GM18519 (cell line): Measurements from ENCODE around the gene ERAL1.
"Not testable (repeated sequence)": the region's sequence is repeated elsewhere in the genome, so short reads cannot be mapped to it uniquely, and the experiment has no call there.

Experiments used
- ATAC-seq: cut with Tn5 transposase; IDR thresholded peaks from one replicate; pipeline ENCODE4 v1.9.1; 2021; ENCODE audit warnings: mild to moderate bottlenecking, moderate library complexity; ENCODE audit not compliant: unreplicated experiment, low FRiP score

ERAL1 gene

DNA sequence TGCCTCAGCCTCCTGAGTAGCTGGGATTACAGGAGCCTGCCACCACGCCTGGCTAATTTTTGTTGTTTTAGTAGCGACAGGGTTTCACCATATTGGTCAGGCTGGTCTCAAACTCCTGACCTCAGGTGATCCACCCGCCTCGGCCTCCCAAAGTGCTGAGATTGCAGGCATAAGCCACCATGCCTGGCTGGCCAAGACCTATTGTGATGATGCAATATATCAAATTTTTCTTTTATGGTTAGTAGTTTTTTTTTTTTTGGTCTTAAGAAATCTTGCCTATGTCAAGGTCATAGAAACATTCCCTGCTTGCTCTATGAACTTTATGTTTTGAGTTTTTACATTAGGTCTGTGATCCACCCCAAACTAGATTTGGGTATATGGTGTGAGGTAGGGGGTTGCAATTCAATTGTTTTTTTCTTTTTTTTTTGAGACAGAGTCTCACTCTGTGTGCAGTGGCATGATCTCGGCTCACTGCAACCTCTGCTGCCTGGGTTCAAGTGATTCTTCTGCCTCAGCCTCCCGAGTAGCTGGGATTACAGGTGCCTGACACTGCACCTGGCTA lies 22.4 kb downstream of the ERAL1 start:
- ATAC-seq = not testable (repeated sequence)

DNA sequence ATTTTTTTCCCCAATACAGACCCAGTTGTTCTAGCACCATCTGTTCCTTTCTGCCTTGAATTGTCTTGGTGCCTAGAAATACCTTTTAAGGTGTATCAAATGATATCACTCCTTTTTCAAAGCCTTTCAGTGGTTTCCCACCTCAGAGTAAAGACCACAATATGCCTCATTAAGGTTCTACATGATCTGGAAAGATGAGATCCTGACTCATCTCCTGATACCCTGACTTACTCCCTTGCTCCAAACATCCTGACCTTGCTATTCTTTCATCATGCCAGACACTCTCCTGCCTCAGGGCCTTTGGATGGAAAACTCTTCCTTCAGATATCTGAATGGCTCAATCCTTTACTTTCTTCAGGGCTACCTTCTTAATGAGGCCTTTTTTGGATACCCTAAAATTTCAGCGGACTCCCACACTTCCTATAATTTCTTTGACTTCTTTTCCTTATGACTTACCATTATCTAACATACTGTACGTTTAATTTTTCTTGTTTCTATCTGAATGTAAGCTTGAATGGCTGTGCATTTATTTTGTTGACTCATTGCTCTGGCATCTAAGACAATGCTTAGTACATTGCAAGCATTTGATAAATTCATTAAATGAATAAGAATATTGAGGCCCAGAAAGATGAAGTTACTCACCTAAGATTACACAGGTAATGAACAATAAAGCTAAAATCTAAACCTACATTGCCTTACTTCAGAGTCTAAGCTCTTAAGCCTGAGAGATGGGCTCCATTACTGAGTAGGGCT lies 23.5 kb downstream of the ERAL1 start:
- no peak for ATAC-seq

DNA sequence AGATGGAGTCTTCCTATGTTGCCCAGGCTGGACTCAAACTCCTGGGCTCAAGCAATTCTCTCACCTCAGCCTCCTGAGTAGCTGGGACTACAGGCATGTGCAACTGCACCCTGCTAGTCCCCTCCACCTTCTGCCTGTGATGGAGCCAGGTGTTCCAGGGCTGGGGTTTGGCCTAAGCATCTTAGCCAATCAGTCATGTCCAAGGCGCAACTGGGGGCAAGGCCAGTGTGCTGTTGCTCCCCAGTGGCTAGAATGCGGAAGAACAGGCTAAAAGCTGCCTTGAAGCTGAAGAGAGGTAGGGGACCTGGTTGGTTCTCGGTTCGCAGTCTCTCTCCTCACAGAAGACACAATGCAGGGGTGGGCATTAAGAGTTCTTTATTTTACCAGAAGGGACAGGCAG lies 24.2 kb downstream of the ERAL1 start:
- ATAC-seq = no peak

- no peak for ATAC-seq
These were observed 25.2 kb downstream of the ERAL1 start for GRCh38 chr17:28879886-28880571.

DNA sequence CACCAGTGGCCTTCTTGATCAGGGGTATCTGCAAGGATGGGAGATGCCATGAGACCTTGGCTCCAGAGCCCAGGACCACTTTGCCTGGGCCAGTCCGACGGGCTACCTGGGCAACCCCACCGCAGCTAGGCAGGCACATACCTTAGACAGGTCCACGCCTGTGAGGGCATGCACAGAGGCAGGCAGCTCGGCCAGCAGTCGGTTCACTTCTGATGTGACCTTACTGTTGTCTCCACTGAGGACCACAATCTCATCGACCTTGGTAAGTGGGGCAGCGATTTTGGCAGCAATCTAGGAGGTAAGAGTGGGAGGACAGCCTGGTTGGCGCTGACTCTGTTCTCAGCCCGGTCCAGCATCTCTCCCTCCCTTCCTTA lies 25.7 kb downstream of the ERAL1 start:
- no peak for ATAC-seq

GRCh38 chr17:28881533-28882056 lies 26.8 kb downstream of the ERAL1 start:
- ATAC-seq = no peak

GRCh38 chr17:28882154-28882895 lies 27.5 kb downstream of the ERAL1 start:
- ATAC-seq = no peak

GRCh38 chr17:28883967-28884702 lies 29.3 kb downstream of the ERAL1 start:
- no peak for ATAC-seq

GRCh38 chr17:28885363-28885762 lies 30.5 kb downstream of the ERAL1 start:
- ATAC-seq = no peak

DNA sequence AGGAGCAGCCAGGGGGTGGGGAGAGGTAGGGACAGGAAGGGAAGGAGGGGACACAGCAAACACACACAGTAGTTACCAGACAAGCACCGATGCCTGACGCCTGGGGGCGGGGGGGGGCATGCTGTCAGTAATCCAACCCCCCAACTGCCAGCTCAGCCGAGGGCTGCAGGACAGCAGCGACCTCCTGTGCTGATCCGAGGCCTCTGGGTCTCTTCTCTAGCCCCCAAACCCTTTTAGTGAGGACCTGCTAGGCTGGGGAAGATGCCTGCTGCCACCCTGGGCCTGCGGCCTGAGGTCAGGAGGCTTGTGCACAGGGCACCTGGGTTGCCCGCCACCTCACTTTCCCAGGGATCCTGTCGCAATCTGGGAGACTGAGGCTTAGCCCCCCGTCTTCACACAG lies 31.1 kb downstream of the ERAL1 start:
- no peak for ATAC-seq

DNA sequence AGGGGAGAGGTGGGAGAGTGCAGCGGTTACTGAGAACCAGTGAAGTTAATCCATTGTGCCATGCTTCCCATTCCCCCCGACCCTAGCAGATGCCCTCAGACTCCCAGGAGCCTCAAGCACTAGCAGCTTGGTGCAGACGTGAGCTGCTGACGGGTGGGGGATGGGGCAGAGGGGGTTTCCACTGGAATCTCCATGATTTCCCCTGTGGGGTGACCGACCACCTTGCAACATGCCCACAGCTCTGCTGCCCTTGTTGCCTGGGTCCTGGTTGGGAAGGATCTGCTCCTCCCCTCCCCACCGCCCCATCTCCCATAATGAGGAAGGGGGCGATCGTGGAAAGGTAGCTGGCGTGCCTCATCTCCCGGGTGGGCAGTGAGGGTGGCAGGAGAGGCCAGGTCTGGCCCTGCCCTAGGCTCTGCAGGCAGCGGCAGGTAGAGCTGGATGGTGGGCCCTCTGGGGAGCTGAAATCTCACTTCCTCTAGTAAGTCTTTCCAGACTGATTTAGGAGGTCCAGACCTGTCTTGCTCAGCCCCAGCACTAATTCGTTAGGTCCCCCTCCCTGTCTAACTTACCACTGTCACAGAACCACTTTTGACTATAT lies 33.2 kb downstream of the ERAL1 start:
- no peak for ATAC-seq

DNA sequence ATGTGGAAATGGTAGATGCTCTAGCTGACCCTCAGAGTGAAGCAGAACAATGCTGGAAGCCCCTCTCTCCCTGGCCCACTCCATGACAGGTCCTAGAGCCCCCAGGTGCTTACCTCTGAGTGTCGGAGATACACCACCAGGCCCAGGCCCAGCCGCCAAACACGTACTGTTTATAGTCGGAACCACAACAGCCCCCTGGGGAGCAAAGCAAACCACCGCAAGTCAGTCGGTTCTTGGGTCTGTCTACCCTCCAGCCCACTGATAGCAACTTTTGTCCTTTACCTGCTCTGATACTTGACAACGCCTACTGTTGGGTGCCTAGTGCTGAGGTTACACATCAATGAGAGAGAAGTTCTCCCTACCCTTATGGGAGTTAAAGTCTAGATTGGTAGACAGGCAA lies 34.0 kb downstream of the ERAL1 start:
- ATAC-seq = no peak

GRCh38 chr17:28889996-28890395 lies 35.2 kb downstream of the ERAL1 start:
- no peak for ATAC-seq

DNA sequence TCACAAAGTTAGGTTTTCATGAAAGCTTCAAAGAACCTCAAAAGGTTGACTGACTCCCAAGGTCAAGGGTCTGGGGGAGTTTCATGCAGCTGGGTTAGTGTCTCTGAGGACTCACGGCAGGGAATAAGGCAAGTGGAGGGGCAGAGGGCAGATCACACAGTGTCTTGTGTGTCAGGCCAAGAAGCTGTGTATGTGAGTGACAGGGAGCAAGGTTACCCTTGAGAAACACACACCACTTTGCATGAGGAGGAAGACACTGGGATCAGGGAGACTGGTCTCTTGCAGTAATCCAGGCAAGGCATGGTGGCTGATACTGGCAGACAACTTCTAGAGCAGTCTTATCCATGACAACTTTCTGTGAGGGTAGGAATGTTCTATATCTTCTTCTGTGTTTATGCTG lies 36.4 kb downstream of the ERAL1 start:
- no peak for ATAC-seq

- no peak for ATAC-seq
These were observed 37.2 kb downstream of the ERAL1 start for GRCh38 chr17:28892024-28892423.

GRCh38 chr17:28893248-28894183 lies 38.7 kb downstream of the ERAL1 start:
- not testable (repeated sequence) for ATAC-seq

DNA sequence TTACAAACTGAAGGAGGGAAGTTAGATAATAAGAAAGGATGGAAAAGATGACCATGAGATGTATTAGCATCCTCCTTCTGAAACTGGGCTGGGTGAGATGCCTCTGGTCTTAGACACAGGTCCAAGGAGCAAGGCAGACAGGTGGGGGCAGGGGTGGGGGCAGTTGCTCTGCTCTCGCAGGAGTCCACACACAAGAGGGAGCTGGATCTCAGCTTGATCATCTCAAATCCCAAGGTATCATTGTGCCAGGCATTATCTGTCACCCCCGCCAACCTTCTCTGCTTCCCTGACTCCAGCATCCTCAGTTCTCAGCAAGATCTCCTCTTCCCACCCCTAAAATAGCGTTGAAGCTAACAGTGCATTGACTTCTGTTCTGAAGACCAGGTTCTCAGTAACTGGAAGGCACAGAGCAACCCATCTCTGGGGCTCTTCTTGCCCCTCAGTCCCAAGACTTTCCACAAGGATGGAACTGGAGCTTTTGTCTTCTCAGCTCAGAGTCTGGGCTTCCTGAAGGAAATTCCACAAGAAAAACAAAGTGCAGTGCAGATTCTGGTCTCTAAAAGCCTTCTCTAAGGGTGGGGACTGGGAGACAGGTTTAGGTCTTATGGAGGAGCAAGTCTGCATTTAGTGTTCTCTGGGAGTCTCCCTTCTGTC lies 41.1 kb downstream of the ERAL1 start:
- ATAC-seq = no peak

DNA sequence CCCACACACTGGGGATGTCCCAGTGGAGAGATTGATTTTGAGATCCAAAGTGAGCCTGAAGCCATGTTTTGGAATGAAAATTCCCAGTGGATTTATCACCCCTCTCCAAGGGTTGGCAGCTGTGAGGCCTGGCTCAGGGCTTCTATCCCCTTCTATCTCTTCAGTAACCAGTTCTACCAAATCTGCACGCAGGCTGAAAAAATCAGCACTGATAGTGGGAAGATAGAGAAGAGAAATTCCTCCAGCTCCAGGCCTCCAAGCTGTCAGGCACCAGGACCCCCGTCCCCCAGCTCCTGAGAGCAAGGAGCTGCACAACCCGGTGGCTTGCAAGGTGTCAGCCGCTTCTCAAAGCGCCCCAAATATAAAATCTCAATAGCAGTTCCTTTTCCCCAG lies 41.7 kb downstream of the ERAL1 start:
- ATAC-seq = no peak
